Activated CD8-positive, alpha-beta memory T cell treated with anti-CD3 and anti-CD28 coated beads for 36 hours (primary cell): ENCODE results near the gene MEF2A. TPM values are rescaled to one million over a fixed set of nuclear protein-coding genes. Genes with fewer than 3 reads are reported as not detected.

Source experiments
- CTCF ChIA-PET: fragments of 350-600 bp; sonication (Branson Sonifier 250); formaldehyde crosslinking; loops from one replicate; lab custom pipeline; 2021; ENCODE audit warnings: antibody characterized with exemption; lab: Charles Lee
- POLR2A ChIA-PET: fragments of 350-600 bp; sonication (Branson Sonifier 250); formaldehyde crosslinking; loops from one replicate; lab custom pipeline; 2021; ENCODE audit warnings: antibody characterized with exemption; lab: Charles Lee
- total RNA-seq, 2 experiments: library from RNA; stranded (reverse); gene quantifications; one replicate each; pipeline ENCODE4 v1.2.3, GENCODE V29; 2021

The MEF2A gene
- total RNA-seq, 2 experiments from 2014 or later: 21.9 to 23.4 TPM

GRCh38 chr15:99681990-99682389, 116.2 kb downstream of the MEF2A start:
- ChIA-PET CTCF (no interaction called here), POLR2A (no interaction called here)

- CTCF ChIA-PET: no interaction called here
- POLR2A ChIA-PET: no interaction called here
Measured at GRCh38 chr15:99682455-99682854, 116.7 kb downstream of the MEF2A start.

GRCh38 chr15:99683000-99683670, 117.4 kb downstream of the MEF2A start:
- CTCF ChIA-PET: no interaction called here
- POLR2A ChIA-PET: no interaction called here

DNA sequence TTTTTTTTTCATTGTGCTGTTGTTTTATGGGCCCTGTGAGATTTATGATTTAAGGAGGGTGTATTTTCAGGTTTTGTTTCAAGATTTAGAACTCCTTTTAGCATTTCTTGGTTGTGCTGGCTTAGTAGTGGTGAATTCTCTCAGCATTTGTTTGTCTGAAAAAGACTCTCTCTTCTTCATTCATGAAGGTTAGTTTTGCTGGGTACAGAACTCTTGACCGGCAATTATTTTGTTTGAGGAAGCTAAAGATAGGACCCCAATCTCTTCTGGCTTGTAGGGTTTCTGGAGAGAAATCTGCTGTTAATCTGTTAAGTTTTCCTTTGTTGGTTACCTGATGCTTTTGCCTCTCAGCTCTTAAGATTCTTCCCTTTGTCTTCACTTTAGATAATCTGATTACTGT, 120.5 kb downstream of the MEF2A start:
- CTCF ChIA-PET: no interaction called here
- POLR2A ChIA-PET: no interaction called here

GRCh38 chr15:99692825-99693224, 127.0 kb downstream of the MEF2A start:
- POLR2A ChIA-PET: no interaction called here
- CTCF ChIA-PET: no interaction called here

DNA sequence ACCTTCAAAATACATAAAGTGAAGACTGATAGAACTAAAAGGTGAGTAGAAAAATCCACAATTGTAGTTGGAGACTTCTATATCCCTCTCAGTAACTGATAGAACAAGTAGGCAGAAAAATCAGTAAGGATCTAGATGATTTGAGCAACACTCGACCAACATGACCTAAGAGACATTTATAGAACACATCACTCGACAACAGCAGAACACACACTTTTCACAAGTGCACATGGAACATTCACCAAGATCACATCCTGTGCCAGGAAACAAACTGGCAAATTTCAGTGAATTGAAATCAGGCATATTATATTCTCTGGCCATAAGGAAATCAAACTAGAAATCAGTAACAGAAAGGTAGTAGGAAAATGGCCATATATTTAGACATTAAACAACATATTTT, 130.3 kb downstream of the MEF2A start:
- CTCF ChIA-PET: no interaction called here
- POLR2A ChIA-PET: no interaction called here

DNA sequence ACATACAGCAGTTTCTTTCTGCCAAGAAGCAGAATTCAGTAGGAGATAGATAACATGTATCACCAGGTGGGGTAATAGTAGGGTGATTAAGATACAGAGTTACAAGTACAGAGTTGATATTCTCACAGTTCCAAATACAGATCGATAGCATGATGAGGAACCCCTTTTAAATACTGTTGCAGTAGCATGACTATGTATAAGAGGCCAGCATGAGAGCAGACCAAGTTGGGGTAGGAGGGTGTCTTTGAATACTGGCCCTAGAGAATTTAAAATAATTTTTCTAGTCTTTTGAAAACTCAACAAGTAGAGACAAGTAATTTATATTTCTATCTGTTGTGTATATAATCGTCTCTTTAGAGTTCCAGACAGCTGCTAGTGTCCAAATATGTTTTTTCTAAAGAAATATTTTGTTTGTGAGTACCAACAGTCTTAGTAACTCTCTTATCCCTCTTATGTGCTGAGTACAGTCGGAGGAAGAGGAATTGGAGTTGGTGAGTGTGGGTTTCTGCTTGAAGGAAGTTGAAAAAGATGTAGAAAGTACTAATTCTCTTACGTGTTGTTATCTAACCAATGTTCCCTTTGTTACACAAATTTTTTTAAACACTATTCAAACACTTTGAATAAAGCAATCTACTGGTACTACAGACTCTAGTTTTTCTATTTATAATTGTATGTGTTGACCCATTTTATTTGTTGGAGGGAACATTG, 137.3 kb downstream of the MEF2A start:
- ChIA-PET CTCF (interaction anchor here (0.7 to 2.1 kb wide), 4 partner anchors 10 to 431 kb away, joined by 3 to 22 read pairs (median 6); partner anchors contain the start of gene LYSMD4), POLR2A (interaction anchor here (0.6 kb wide), 1 partner anchor 199 kb away, joined by 4 read pairs; no protein-coding TSS in a partner anchor)

- ChIA-PET POLR2A (interaction anchor here (1.3 kb wide), 1 partner anchor 200 kb away, joined by 3 read pairs; no protein-coding TSS in a partner anchor), CTCF (interaction anchor here (0.6 to 2.1 kb wide), 22 partner anchors 9 to 431 kb away, joined by 3 to 22 read pairs (median 4); partner anchors contain the start of genes LYSMD4 and MEF2A)
Measured at GRCh38 chr15:99703603-99704443, 138.0 kb downstream of the MEF2A start.

GRCh38 chr15:99704444-99704838, 138.7 kb downstream of the MEF2A start:
- POLR2A ChIA-PET: interaction anchor here (1.3 kb wide), 1 partner anchor 200 kb away, joined by 3 read pairs; no protein-coding TSS in a partner anchor

DNA sequence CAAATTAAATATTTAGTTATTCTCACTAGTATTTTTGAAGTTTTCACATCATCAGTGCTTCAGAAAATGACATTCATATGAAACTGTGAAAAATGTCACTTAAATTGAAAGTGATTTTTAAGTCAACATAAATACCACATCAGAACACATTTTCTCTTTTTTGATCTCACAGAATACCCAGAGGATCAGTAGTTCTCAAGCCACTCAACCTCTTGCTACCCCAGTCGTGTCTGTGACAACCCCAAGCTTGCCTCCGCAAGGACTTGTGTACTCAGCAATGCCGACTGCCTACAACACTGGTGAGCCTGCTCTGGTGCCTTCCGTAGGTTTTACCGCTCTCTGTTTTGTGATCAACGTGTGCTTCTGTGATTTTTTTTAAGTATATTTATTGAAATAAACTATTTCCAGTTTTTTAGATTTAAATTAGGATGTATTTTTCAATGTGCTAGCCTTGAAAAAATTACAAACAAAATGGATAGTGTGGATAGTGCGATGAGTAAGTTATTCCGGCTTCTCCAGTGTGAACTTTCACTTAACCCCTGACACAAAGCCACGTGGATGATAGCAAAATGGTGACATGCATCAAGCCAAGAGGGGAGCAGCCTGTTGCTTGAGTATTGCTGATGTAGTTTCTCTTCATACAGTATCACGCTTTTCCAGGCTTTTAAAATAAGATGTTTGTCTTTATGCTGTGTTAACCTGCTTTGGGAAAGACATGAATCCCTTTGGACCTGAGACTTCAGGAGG, 140.9 kb downstream of the MEF2A start:
- ChIA-PET POLR2A (no interaction called here), CTCF (interaction anchor here (1.1 kb wide), 1 partner anchor 434 kb away, joined by 5 read pairs; no protein-coding TSS in a partner anchor)

More at GRCh38 chr15:99704444-99704838, 138.7 kb downstream of the MEF2A start:
- CTCF ChIA-PET: interaction anchor here (0.6 to 2.1 kb wide), 26 partner anchors 8 to 453 kb away, joined by 3 to 22 read pairs (median 4); partner anchors contain the start of genes LRRC28, LYSMD4 and MEF2A

DNA sequence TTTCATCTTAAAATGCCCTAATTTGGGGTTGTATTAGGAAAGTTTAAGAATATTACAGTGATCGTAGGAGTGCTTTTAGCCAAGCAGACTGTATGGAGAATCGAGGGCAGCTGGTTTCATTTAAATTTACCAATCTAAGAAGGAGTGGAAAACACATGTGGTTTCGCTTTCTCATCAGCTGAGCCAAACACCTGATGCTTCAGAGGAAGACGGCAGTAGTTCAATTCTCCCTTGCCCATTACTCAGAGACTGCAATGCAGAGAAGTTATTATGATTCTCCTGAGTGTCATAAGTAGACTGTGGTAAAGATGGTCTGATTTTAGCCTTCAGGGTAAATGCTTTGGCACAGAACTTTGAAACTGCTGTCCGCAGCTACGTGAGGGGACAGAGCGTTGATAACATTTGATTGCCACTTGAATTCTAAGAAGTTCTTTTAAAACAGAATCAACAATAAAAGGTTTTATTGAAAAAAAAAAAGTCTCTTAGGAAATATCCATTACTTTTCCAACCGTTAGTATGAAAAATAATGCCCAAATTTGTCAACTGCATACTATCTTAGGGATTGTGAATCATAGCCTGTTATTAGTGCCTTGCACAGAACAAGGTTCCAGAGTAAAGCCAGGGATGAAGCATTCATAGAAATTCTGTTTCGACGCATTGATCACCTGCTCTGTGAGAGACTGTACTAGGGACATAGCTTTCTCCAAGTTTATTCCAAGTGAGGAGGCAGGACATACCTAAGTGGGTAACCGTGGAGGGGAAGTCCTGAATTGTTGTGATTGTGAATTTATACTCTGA, 141.9 kb downstream of the MEF2A start:
- POLR2A ChIA-PET: interaction anchor here (0.6 kb wide), 1 partner anchor 427 kb away, joined by 3 read pairs; no protein-coding TSS in a partner anchor
- CTCF ChIA-PET: interaction anchor here (1.1 kb wide), 1 partner anchor 435 kb away, joined by 5 read pairs; no protein-coding TSS in a partner anchor

GRCh38 chr15:99708563-99708962, 142.8 kb downstream of the MEF2A start:
- ChIA-PET CTCF (no interaction called here), POLR2A (no interaction called here)

DNA sequence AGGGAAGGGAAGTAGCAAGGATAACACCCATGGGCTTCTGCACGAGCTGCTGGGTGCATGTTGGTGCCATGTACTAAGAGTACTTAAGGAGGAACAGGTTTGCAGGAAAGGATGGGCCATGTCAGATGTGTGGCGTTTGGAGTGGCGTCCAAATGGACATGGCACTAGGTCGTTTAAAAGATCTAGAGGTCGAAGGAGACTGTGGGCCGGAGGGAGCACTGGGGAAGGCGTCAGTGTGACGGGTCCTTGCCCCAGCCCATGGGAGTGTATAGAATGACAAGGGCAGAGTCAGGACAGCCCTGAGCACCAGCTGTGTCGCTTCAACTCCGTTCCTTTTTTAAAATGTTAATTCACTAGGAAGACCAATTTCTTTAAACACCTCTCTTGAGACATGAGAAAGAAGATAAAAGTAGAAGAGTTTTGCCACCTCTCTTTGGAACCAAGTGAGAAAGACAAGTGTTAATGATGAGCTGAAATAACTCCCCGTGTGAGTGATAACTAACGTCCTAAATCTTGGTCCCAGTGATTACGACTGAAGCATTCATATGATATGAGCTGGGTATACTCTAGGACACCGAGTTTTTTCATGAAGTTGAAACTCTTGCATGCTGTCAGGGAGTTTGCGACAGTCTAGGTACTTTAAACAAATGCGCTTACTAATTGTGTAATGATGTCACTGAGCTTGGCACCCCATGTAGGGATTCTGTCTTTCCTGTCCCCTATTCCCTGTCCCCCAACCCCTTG, 143.6 kb downstream of the MEF2A start:
- ChIA-PET POLR2A (no interaction called here), CTCF (interaction anchor here (1.0 to 1.2 kb wide), 2 partner anchors 12 to 437 kb away, joined by 3 read pairs; no protein-coding TSS in a partner anchor)

DNA sequence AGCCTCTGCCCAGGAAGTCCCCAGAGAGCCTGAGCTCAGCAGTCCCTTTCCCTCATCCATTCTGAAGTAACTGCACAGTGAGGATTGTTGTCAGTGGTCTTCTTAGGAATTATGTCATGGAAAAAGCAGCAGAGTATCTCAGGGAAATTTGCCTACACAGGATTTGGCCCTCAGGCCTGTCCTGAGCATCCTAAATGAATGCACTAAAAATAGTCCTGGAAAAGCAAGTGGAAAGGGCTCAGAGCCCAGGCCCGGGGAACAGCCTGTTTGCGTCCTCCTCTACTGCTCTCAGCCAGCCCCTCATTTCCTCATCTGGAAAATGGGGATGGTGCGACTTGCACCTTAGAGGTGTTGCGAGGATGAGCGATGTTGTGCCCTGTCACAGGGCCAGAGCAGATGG, 145.8 kb downstream of the MEF2A start:
- CTCF ChIA-PET: no interaction called here
- POLR2A ChIA-PET: no interaction called here

DNA sequence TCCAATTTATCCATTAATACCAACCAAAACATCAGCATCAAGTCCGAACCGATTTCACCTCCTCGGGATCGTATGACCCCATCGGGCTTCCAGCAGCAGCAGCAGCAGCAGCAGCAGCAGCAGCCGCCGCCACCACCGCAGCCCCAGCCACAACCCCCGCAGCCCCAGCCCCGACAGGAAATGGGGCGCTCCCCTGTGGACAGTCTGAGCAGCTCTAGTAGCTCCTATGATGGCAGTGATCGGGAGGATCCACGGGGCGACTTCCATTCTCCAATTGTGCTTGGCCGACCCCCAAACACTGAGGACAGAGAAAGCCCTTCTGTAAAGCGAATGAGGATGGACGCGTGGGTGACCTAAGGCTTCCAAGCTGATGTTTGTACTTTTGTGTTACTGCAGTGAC, 146.6 kb downstream of the MEF2A start:
- ChIA-PET POLR2A (no interaction called here), CTCF (interaction anchor here (0.6 to 1.6 kb wide), 2 partner anchors 8 to 10 kb away, joined by 5 read pairs; no protein-coding TSS in a partner anchor)

DNA sequence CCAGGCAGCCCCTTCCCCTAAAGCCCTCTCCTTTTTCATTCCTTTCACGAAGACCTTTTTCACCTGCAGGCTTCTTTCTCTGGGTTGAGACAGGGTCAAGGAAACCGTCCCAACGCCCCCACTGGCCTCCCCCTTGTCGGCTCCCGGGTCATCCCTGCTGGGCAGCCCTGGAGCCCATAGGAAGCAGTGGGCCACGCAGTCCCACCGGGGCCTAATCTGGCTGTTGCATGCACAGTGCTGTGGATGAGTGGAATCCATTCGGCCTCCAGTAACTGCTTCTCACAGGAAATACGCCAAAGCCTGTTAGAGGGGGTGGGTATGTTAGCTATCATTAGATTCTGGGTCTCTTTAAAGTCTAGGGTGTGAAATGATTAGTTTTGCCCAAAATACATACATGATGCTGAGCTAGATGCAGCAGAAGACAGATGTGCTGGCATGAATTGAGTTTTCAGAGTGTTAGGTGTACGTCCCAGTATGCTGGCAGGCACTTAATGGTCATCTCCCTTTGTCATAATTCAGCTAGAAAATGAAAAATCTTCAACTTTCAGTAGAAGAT, 150.8 kb downstream of the MEF2A start:
- ChIA-PET CTCF (interaction anchor here (0.6 to 1.4 kb wide), 2 partner anchors 12 to 88 kb away, joined by 5 to 6 read pairs; no protein-coding TSS in a partner anchor), POLR2A (no interaction called here)
